GM19467 (cell line): ENCODE results near the gene PRM2.

Source experiments
- ATAC-seq: cut with Tn5 transposase; IDR thresholded peaks from one replicate; pipeline ENCODE4 v1.9.1; 2021; ENCODE audit warnings: mild to moderate bottlenecking, moderate library complexity; ENCODE audit not compliant: unreplicated experiment

The PRM2 gene, protein sequence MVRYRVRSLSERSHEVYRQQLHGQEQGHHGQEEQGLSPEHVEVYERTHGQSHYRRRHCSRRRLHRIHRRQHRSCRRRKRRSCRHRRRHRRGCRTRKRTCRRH

DNA sequence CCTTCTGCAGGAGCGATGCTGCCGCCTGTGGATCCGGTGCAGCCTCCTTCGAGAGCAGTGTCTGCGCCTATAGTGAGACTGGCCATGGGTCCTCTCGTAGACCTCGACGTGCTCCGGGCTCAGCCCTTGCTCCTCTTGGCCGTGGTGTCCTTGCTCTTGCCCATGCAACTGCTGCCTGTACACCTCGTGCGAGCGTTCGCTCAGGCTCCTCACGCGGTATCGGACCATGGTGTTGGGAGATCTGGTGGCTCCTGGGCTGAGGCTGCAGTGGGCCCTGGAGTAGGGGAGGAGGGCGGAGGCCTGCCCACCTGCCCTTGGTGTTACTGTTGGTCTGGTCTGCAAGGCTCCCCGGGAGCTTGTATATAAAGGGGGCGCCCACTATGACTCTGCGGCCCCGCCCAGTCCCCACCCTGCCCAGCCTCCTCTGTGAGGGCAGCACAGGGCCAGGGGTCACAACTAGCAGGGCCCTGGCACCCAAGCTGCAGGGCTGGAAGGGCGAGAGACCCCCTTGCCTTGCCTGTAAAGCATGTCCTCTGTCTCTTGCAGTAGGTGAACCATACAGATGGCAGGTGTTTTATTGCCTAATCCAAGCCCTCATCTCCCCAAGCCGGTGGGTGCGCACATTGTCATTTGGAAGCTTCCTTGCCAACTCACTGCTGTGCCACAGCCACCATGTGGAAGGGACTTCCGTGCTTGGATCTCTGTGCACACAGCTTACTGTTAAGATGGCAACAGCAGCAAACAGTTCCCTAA, at the start of gene PRM2:
TSS of gene PRM2 (minus strand) at position 338 of the 753 bp plus-strand sequence. CDS start at position 228, 110 bp downstream.
- ATAC-seq = no peak

DNA sequence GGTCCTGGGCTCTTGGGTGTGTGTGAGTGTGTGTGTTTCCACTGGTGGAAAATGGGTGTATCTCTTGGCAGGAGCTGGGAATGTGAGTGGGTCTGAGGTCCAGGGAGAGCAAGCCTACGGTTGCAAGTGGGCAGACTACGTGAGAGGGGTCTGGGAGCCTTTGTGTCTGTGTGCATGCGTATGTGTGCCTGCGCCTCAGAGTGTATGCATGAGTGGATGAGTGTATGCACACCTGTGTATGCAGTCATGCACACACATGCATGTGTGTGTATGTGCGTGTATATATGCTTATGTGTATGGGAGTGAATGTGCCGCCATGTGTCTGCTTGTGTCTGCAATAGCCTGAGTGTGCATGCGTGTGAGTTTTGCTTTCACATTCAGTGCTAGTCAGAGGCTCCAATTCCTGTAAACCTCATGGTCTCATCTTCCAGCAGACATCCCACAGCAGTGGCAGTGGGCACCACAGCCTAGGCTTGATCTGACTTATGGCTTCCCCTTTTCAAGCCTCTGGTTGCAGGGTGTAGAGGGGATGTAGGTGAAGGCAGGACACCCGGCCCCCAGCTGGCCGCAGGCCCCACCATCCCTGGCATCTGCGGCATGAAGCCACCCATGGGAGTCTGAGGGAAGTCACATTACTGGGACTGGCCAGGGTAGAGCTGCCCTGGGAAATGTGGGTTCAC, 49.3 kb upstream of the PRM2 start:
- ATAC-seq = no peak

GRCh38 chr16:11323551-11324336, 47.5 kb upstream of the PRM2 start:
- ATAC-seq = no peak

DNA sequence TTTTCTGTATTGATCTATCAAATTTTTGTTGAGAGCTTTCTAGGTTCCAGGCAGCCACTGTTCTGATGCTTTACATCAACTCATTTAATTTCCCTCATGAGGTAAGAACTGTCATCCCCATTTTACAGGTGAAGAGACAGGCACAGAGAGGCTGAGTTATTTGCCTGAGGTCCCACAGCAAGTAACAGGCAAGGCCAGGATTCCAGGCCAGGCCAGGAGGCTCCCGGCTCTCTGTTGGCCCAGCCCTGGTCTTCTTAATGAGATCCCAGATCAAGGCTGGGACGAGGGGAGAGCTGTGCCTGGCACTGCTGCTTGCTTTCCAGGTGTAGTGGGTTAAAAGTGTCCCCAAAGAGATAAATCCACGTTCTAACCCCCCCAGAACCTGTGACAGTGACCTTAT, 46.5 kb upstream of the PRM2 start:
- no peak for ATAC-seq

DNA sequence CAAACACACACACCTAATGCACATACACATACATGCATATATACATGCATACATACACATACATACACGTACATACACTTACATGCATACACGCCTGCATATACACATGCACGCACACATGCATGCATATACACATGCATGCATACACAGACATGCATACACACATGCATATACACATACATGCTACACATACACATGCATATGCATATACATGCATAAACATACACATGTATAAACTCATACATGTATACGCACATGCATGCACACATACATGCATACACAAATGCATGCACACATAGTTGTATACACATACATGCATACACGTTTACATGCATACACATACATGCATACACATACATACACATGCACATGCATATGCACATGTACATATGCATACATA, 45.4 kb upstream of the PRM2 start:
- no peak for ATAC-seq

DNA sequence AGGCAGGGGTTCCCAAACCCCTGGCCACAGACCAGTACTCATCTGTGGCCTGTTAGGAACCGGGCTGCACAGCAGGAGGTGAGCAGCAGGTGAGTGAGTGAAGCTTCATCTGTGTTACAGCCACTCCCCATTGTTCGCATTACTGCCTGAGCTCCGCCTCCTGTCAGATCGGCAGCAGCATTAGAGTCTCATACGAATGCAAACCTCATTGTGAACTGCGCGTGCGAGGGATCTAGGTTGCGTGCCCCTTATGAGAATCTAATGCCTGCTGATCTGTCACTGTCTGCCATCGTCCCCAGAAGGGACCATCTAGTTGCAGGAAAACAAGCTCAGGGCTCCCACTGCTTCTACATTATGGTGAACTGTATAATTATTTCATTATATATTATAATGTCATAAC, 43.9 kb upstream of the PRM2 start:
- ATAC-seq = no peak

DNA sequence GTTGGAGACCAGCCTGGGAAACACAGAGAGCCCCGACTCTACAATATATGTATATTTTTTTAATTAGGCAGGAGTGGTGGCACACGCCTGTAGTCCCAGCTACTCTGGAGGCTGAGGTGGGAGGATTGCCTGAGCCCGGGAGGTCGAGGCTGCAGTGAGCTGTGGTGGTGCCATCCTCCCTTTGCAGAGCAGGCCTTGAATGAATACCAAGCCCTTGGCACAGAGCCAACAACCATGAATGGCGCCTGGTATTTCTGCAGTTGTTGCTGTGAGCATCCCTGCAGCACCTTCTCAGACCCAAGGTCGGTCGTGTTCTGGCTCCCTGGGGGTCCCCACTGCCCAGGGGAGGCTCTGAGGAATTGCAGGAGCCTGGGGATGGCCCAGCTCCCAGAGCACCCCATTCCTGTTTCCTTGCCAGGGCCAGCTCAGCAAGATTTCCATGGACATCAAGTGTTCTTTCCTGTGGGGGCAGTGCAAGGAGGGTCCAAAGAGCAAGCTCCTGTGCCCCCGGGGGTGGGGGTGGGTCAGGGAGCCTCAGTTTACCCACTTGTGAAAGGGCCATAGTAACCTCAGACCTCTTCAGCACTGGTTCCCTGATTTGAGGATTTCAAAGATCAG, 43.4 kb upstream of the PRM2 start:
- no peak for ATAC-seq

DNA sequence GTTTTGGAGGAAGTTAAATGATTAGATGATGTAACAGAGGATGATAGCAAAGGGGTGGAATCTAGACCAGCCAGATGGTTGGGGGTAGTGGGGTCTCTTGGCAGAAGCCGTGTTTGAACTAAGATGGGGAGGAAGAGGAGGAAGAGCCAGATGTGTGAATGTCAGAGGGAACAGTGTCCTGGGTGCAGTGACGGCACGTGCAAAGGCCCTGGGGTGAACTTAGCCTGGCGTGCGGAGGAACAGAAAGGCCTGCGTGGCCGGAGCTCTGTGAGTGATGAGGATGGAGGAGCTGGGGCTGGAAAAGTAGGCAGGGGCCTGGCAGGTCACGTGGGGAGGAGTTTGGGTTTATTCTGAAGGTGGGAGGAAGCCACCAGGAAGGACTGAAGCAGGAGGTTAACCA, 42.5 kb upstream of the PRM2 start:
- ATAC-seq = no peak

DNA sequence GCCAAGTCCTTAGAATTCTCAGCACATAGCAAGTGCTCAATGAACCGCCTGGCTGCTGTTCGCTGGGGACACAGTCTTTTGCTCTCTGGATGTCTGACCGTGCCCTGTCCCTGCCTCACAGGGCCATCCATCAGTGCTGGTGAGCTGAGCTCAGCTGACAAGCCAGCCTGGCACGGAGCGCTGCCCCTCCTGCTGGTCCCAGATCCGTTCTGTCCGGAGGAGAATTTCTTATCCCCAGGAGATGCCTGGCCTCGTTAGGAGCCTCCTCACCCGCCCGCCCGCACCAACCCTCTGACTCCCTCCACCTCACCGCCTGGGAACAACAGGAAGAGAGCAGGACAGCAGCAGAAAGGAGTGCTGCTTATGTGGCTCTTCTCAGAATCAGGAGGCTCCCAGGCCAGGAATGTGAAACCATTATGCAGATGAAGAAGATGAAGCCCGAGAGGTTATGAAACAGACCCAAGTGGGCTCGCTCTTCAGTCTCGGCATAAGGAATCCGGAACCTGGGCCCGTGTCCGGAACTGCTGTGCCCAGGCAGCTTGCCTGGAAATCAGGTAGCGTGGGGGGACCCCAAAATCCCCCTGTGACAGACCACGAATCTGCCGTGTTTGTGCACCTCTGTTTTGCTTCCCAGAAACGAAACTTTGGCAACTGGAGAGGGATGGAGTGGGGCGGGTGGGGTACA, 40.2 kb upstream of the PRM2 start:
- no peak for ATAC-seq

- ATAC-seq = no peak
These were observed 39.2 kb upstream of the PRM2 start for GRCh38 chr16:11315510-11315909.

GRCh38 chr16:11314309-11314894, 38.1 kb upstream of the PRM2 start:
- ATAC-seq = no peak

DNA sequence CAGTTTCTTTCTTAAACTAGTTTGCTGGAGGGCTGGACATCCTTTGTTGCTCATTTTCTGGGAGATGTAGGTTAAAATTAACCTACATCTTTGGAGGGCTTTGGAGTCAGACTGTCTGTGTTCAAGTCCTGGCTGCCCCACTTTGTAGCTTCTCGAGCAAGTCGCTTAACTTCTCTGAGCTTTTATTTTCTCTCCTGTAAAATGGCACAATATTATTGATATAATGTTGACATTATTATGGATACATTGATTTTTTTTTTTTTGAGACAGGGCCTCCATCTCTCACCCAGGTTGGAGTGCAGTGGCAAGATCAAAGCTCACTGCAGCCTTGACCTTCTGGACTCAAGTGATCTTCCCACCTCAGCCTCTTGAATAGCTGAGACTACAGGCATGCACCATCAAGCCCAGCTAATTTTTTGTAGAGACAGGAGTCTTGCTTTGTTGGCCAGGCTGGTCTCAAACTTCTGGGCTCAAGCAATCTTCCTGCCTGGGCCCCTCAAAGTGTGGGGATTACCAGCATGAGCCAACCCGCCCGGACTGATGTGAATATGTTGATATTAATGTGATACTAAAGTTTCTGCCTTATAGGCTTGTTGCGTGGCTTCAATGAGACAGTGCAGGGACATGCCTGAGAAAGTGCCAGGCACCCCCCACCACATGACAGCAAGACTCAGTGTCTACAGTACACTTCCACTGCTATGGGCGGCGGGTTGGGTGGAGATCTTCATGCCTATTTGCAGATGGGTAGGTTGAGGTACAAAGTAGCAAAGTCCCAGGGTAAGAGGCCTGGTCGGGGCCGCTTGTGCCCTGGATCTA, 37.4 kb upstream of the PRM2 start:
- ATAC-seq = no peak

GRCh38 chr16:11312718-11313492, 36.6 kb upstream of the PRM2 start:
- no peak for ATAC-seq

DNA sequence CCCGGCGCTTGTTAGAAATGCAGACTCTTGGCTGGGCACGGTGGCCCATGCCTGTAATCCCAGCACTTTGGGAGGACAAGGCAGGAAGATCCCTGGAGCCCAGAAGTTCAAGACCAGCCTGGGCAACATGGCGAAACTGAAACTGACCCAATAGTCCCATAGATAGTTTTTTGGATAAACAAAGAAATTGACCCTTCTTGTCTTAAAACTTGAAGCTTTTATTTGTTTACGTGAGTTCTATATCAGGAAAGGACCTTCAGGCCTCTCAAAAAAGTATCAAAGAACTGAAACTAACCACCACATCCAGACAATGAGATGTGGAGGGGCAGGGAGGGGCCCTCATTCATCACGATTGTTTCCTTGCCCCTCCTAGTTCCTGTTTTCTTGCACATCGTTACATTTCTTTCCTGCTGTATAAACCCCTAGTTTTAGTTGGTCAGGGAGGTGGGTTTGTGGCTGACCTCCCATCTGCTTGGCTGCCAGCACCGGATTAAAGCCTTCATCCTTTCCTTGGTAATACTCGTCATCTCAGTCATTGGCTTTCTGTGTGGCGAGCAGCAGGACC, 34.8 kb upstream of the PRM2 start:
- no peak for ATAC-seq

DNA sequence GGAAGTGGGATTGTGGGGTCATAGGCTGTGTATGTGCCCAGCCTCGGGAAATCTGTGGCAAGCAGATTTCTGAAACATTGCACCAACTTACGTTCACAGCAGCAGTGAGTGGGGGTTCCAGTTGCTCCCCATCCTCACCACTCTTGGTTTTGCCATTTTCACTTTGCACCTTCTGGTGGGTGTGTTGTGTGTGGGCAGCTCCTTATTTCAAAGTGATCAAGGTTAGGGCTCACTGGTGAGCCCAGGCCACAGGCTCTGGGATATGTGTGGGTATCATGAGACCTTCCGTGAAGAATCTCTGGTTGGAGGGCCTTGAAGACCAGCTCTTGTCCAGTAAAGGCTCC, 34.3 kb upstream of the PRM2 start:
- no peak for ATAC-seq

- no peak for ATAC-seq
These were observed 33.8 kb upstream of the PRM2 start for GRCh38 chr16:11309895-11310633.

- no peak for ATAC-seq
These were observed 32.4 kb upstream of the PRM2 start for GRCh38 chr16:11308493-11309283.
